Fibroblast of mammary gland (primary cell): Measurements from ENCODE around the gene GABRQ.
A peak's percentile ranks its signal among the peaks of the same experiment; 100 is the strongest.

Experiments used
- DNase-seq: peaks from one replicate; pipeline ENCODE4 v3.0.0-alpha.2; 2010; ENCODE audit warnings: low read depth
- H3K4me3 ChIP-seq: 2 replicates; pipeline ENCODE4 v1.5.1; 2011; ENCODE audit warnings: low read depth, mild to moderate bottlenecking, low read length, moderate library complexity; ENCODE audit not compliant: control insufficient read depth
- CTCF ChIP-seq: conservative IDR thresholded peaks from 2 replicates; pipeline ENCODE4 v1.5.1; 2011; ENCODE audit warnings: low read depth, low read length, inconsistent platforms; ENCODE audit not compliant: control insufficient read depth, insufficient read depth

The GABRQ gene

GRCh38 chrX:152637649-152638442 lies at the start of gene GABRQ:
Gene GABRQ, plus strand, starts transcription at chrX:152637895. Its CDS starts 308 bp downstream, at chrX:152638203.
- no peak within 1 kb of the TSS for H3K4me3 ChIP-seq
- peak; percentile 8 for DNase-seq
- no peak for TF ChIP-seq CTCF

- no peak overlapping the region for H3K4me3 ChIP-seq
- DNase-seq, result no peak
- TF ChIP-seq CTCF, result no peak
Observed at GRCh38 chrX:152588206-152588605, 49.5 kb upstream of the GABRQ start.

- TF ChIP-seq CTCF, result no peak
- H3K4me3 ChIP-seq, result no peak overlapping the region
- DNase-seq, result no peak
Observed at GRCh38 chrX:152600853-152601633, 36.7 kb upstream of the GABRQ start.

- TF ChIP-seq CTCF, result no peak
- H3K4me3 ChIP-seq, result no peak overlapping the region
- DNase-seq, result peak; percentile 1
Observed at GRCh38 chrX:152601848-152602616, 35.7 kb upstream of the GABRQ start.

- TF ChIP-seq CTCF, result no peak
- no peak for DNase-seq
- no peak overlapping the region for H3K4me3 ChIP-seq
Observed at GRCh38 chrX:152614791-152615190, 22.9 kb upstream of the GABRQ start.

GRCh38 chrX:152619897-152620296 lies 17.8 kb upstream of the GABRQ start:
- H3K4me3 ChIP-seq, result no peak overlapping the region
- TF ChIP-seq CTCF, result no peak
- no peak for DNase-seq
